H9 (cell line): ENCODE results near the gene INPP4A. TPM values are rescaled to one million over a fixed set of nuclear protein-coding genes. Genes with fewer than 3 reads are reported as not detected.

ENCODE experiments used
- DNase-seq: peaks from one replicate; pipeline ENCODE4 v3.0.0-alpha.2; 2017
- H2AFZ ChIP-seq: one replicate; pipeline ENCODE4 v1.6.1; 2013; ENCODE audit warnings: mild to moderate bottlenecking, low read length, control low read depth, moderate library complexity
- H2AK5ac ChIP-seq: 2 replicates; pipeline ENCODE4 v1.6.1; 2013; ENCODE audit warnings: low read length, control low read depth, mixed read lengths; ENCODE audit not compliant: insufficient read length
- H2BK120ac ChIP-seq: one replicate; pipeline ENCODE4 v1.6.1; 2013; ENCODE audit warnings: low read depth, mild to moderate bottlenecking, low read length, control low read depth, inconsistent platforms; ENCODE audit not compliant: poor library complexity, severe bottlenecking
- H2BK12ac ChIP-seq: 2 replicates; pipeline ENCODE4 v1.6.1; 2013; ENCODE audit warnings: low read length, control low read depth, mixed read lengths, low read depth; ENCODE audit not compliant: insufficient read length
- H2BK15ac ChIP-seq: 2 replicates; pipeline ENCODE4 v1.6.1; 2013; ENCODE audit warnings: low read depth, low read length, control low read depth
- H2BK20ac ChIP-seq: one replicate; pipeline ENCODE4 v1.6.1; 2013; ENCODE audit warnings: low read depth, mild to moderate bottlenecking, low read length, control low read depth, inconsistent platforms; ENCODE audit not compliant: poor library complexity, severe bottlenecking
- H2BK5ac ChIP-seq: 2 replicates; pipeline ENCODE4 v1.6.1; 2013; ENCODE audit warnings: low read length, control low read depth, mixed read lengths; ENCODE audit not compliant: insufficient read length
- H3K14ac ChIP-seq: 2 replicates; pipeline ENCODE4 v1.6.1; 2013; ENCODE audit warnings: low read length, control low read depth; ENCODE audit not compliant: insufficient read depth
- H3K18ac ChIP-seq: 2 replicates; pipeline ENCODE4 v1.6.1; 2013; ENCODE audit warnings: low read depth, mild to moderate bottlenecking, mixed read lengths, low read length, control low read depth; ENCODE audit not compliant: insufficient read length
- H3K23ac ChIP-seq: 2 replicates; pipeline ENCODE4 v1.6.1; 2013; ENCODE audit warnings: low read length, control low read depth, mixed read lengths, low read depth; ENCODE audit not compliant: insufficient read length
- H3K23me2 ChIP-seq: 2 replicates; pipeline ENCODE4 v1.6.1; 2013; ENCODE audit warnings: low read depth, mild to moderate bottlenecking, mixed read lengths, low read length, control low read depth; ENCODE audit not compliant: insufficient read length, poor library complexity, severe bottlenecking
- H3K27ac ChIP-seq: 2 replicates; pipeline ENCODE4 v1.5.1; 2013; ENCODE audit warnings: low read length, control low read depth, mixed read lengths, low read depth; ENCODE audit not compliant: insufficient read length
- H3K27me3 ChIP-seq: 2 replicates; pipeline ENCODE4 v1.6.1; 2013; ENCODE audit warnings: low read length, control low read depth, inconsistent platforms; ENCODE audit not compliant: insufficient read depth
- H3K4ac ChIP-seq: 2 replicates; pipeline ENCODE4 v1.6.1; 2013; ENCODE audit warnings: low read depth, mild to moderate bottlenecking, control low read depth, inconsistent platforms, low read length, moderate library complexity
- H3K4me1 ChIP-seq: 2 replicates; pipeline ENCODE4 v1.6.1; 2013; ENCODE audit warnings: low read length, control low read depth, inconsistent platforms; ENCODE audit not compliant: insufficient read depth
- H3K4me2 ChIP-seq: 2 replicates; pipeline ENCODE4 v1.6.1; 2013; ENCODE audit warnings: low read length, control low read depth, mixed read lengths; ENCODE audit not compliant: insufficient read length, insufficient read depth
- H3K56ac ChIP-seq: 2 replicates; pipeline ENCODE4 v1.6.1; 2013; ENCODE audit warnings: low read depth, mild to moderate bottlenecking, mixed read lengths, low read length, control low read depth; ENCODE audit not compliant: insufficient read length
- H3K79me1 ChIP-seq: 2 replicates; pipeline ENCODE4 v1.6.1; 2013; ENCODE audit warnings: low read depth, mild to moderate bottlenecking, moderate library complexity, low read length, control low read depth, inconsistent platforms; ENCODE audit not compliant: insufficient read depth, poor library complexity, severe bottlenecking
- H3K79me2 ChIP-seq: 2 replicates; pipeline ENCODE4 v1.6.1; 2013; ENCODE audit warnings: low read length, control low read depth, inconsistent platforms; ENCODE audit not compliant: insufficient read depth
- H3K9ac ChIP-seq: 2 replicates; pipeline ENCODE4 v1.6.1; 2013; ENCODE audit warnings: low read length, control low read depth, mixed read lengths; ENCODE audit not compliant: insufficient read length; ENCODE audit errors: extremely low read depth
- H3K9me3 ChIP-seq: one replicate; pipeline ENCODE4 v1.6.1; 2013; ENCODE audit warnings: low read depth, low read length, inconsistent platforms; ENCODE audit not compliant: control insufficient read depth
- H3T11ph ChIP-seq: one replicate; pipeline ENCODE4 v1.6.1; 2013; ENCODE audit warnings: mild to moderate bottlenecking, low read length, control low read depth, inconsistent platforms
- H4K20me1 ChIP-seq: one replicate; pipeline ENCODE4 v1.6.1; 2013; ENCODE audit not compliant: control insufficient read depth, insufficient read length, insufficient read depth
- H4K5ac ChIP-seq: 2 replicates; pipeline ENCODE4 v1.6.1; 2013; ENCODE audit warnings: low read depth, mild to moderate bottlenecking, mixed read lengths, low read length, control low read depth; ENCODE audit not compliant: insufficient read length
- H4K8ac ChIP-seq: replicated peaks from 2 replicates; pipeline ENCODE4 v1.6.1; 2013; ENCODE audit warnings: low read length, control low read depth, mixed read lengths, low read depth; ENCODE audit not compliant: insufficient read length
- H4K91ac ChIP-seq: 2 replicates; pipeline ENCODE4 v1.6.1; 2013; ENCODE audit warnings: low read depth, mild to moderate bottlenecking, moderate library complexity, mixed read lengths, low read length, control low read depth; ENCODE audit not compliant: insufficient read length
- H3K27ac Mint-ChIP-seq, 3 experiments: 2 replicates in 2 of 3; 3 replicates in 1 of 3; pipeline ENCODE4 v1.8.0; 2020 to 2021; ENCODE audit warnings: mixed read lengths in 3 of 3, mild to moderate bottlenecking in 1 of 3, moderate library complexity in 1 of 3
- H3K27me3 Mint-ChIP-seq: 2 replicates; pipeline ENCODE4 v1.8.0; 2021; ENCODE audit warnings: low read depth, mild to moderate bottlenecking, moderate library complexity, mixed read lengths
- H3K36me3 Mint-ChIP-seq, 3 experiments: 2 replicates in 2 of 3; 3 replicates in 1 of 3; pipeline ENCODE4 v1.8.0; 2020 to 2021; ENCODE audit warnings: low read depth in 3 of 3, mixed read lengths in 3 of 3; ENCODE audit not compliant: insufficient read depth in 1 of 3
- H3K4me1 Mint-ChIP-seq, 2 experiments: 2 replicates each; pipeline ENCODE4 v1.8.0; 2020; ENCODE audit warnings: mixed read lengths in 2 of 2
- H3K4me3 Mint-ChIP-seq, 2 experiments: 2 replicates in 1 of 2; 3 replicates in 1 of 2; pipeline ENCODE4 v1.8.0; 2020 to 2021; ENCODE audit warnings: mild to moderate bottlenecking in 2 of 2, mixed read lengths in 2 of 2, moderate library complexity in 1 of 2
- H3K9me3 Mint-ChIP-seq, 2 experiments: 2 replicates in 1 of 2; 3 replicates in 1 of 2; pipeline ENCODE4 v1.8.0; 2020; ENCODE audit warnings: mild to moderate bottlenecking in 2 of 2, mixed read lengths in 2 of 2, moderate library complexity in 1 of 2
- WGBS: extraction: QIAGEN DNeasy Blood & Tissue Kit; methylation state at CpG from one replicate; pipeline ENCODE4 v1.1.7; 2013; ENCODE audit warnings: missing lambda C conversion rate, low lambda C conversion rate, mixed read lengths; ENCODE audit not compliant: insufficient read length; ENCODE audit errors: extremely low coverage; 5-methylcytosine and 5-hydroxymethylcytosine counted together
- total RNA-seq: library from RNA; stranded (reverse); gene quantifications from 2 replicates; pipeline ENCODE4 v1.2.1, GENCODE V29; 2021
- TF ChIP-seq, protein P1 (sequence below): fragments of 200-600 bp; sonication (generic); conservative IDR thresholded peaks from 3 replicates; pipeline ENCODE4 v1.8.0; 2021; ENCODE audit warnings: antibody characterized with exemption, mild to moderate bottlenecking

The INPP4A gene
- total RNA-seq, 1 experiment from 2014 or later, result 55.2 TPM

DNA sequence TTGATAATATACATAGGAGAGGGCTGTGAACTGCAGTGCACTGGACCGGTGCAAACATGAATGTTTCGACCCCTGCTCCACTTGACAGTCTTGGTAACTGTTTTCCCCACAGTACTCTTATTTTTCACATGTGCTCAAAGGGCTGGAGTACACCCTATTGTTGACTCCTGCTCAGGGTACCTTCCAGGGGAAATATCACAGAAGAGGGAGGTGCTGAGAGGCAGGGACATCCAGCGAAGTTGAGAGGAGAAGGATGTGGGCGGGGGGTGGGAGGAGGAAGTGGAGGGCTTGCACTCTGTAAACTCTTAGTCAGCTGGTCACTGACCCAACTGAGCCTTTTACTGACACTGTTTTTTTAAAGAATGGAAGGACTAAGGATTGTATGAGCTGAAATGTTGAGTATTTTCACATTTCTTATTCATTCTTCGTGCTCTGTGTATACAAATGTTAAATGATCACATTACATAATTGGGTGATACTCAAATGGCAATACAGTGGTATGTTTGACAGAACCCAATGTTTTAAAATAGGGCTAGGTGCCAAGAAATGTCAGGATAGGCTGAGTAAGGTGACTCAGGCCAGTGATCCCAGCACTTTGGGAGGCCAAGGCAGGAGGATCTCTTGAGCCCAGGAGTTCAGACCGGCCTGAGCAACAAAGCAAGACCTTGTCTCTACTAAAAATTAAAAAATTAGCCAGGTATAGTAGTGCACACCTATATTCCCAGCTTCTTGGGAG, 10.0 kb downstream of the INPP4A start:
- H3K4me2 ChIP-seq, result peak overlapping the region; percentile 2
- no peak overlapping the region for H2AFZ ChIP-seq
- H3T11ph ChIP-seq, result no peak overlapping the region
- H3K56ac ChIP-seq, result no peak overlapping the region
- no peak overlapping the region for H3K27ac ChIP-seq
- Mint-ChIP-seq H3K9me3 (no peaks in the 10 kb centered on the region), H3K27ac (peak overlapping the region; percentile 65 to 94 (median 91)), H3K4me1 (peaks cover 83 to 84% of the 10 kb centered on the region in 2 experiments), H3K27me3 (no peaks in the 10 kb centered on the region), H3K36me3 (peaks cover 8 to 21% (median 20%) of the 10 kb centered on the region in 3 experiments), H3K4me3 (peak overlapping the region in 1 of 2 experiments; percentile 59; a peak in 2 of 5 replicates)
- H2AK5ac ChIP-seq, result no peak overlapping the region
- TF ChIP-seq, protein P1, sequence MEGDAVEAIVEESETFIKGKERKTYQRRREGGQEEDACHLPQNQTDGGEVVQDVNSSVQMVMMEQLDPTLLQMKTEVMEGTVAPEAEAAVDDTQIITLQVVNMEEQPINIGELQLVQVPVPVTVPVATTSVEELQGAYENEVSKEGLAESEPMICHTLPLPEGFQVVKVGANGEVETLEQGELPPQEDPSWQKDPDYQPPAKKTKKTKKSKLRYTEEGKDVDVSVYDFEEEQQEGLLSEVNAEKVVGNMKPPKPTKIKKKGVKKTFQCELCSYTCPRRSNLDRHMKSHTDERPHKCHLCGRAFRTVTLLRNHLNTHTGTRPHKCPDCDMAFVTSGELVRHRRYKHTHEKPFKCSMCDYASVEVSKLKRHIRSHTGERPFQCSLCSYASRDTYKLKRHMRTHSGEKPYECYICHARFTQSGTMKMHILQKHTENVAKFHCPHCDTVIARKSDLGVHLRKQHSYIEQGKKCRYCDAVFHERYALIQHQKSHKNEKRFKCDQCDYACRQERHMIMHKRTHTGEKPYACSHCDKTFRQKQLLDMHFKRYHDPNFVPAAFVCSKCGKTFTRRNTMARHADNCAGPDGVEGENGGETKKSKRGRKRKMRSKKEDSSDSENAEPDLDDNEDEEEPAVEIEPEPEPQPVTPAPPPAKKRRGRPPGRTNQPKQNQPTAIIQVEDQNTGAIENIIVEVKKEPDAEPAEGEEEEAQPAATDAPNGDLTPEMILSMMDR, result no peak
- no peak overlapping the region for H4K8ac ChIP-seq
- H2BK20ac ChIP-seq, result no peak overlapping the region
- H3K14ac ChIP-seq, result no peak overlapping the region
- H2BK5ac ChIP-seq, result no peak overlapping the region
- H3K4me1 ChIP-seq, result peaks cover 10% of the 10 kb centered on the region; the same call in 1 of the 2 replicates
- H2BK15ac ChIP-seq, result no peak overlapping the region
- no peak for DNase-seq
- no peak overlapping the region for H3K18ac ChIP-seq
- WGBS, result no CpG with 5 or more reads among the region's 6 CpGs
- no peak overlapping the region for H3K9ac ChIP-seq
- H3K23me2 ChIP-seq, result no peaks in the 10 kb centered on the region
- H3K4ac ChIP-seq, result no peak overlapping the region
- H3K9me3 ChIP-seq, result no peaks in the 10 kb centered on the region
- H3K79me2 ChIP-seq, result peaks cover 3% of the 10 kb centered on the region; the same call in 1 of the 2 replicates
- H2BK12ac ChIP-seq, result no peak overlapping the region
- H4K91ac ChIP-seq, result no peak overlapping the region
- H3K27me3 ChIP-seq, result no peaks in the 10 kb centered on the region
- peaks cover 16% of the 10 kb centered on the region for H3K79me1 ChIP-seq
- no peak overlapping the region for H4K5ac ChIP-seq
- H3K23ac ChIP-seq, result no peak overlapping the region
- no peak overlapping the region for H2BK120ac ChIP-seq
- no peaks in the 10 kb centered on the region for H4K20me1 ChIP-seq
